ENCODE data around the gene CACNA2D4. TPM values are rescaled to one million over a fixed set of nuclear protein-coding genes. Genes with fewer than 3 reads are reported as not detected.

CACNA2D4 gene
- total and polyA plus RNA-seq, 2 of the 13 experiments (the other 11 are each of a cell fraction or from before 2014, with no cell fraction given), result 14.2 to 136 TPM

DNA sequence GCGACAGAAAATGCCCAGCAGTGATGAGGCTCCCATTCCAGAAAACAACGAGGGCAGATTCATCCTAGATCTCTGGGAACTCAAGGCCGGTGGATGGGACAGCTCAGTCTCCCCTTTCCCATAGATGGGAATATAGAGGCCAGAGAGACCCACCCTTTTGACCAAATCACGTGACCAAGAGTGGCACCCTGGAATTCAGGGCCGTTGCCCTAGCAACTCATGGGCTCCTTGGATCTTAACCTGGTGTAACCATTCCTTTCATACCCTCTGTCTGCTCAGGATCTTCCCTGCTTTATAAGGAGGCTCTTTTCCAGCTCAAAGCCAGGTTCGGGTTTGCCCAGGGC, 106.5 kb downstream of the CACNA2D4 start (continued):
- TF ChIP-seq, protein P1, sequence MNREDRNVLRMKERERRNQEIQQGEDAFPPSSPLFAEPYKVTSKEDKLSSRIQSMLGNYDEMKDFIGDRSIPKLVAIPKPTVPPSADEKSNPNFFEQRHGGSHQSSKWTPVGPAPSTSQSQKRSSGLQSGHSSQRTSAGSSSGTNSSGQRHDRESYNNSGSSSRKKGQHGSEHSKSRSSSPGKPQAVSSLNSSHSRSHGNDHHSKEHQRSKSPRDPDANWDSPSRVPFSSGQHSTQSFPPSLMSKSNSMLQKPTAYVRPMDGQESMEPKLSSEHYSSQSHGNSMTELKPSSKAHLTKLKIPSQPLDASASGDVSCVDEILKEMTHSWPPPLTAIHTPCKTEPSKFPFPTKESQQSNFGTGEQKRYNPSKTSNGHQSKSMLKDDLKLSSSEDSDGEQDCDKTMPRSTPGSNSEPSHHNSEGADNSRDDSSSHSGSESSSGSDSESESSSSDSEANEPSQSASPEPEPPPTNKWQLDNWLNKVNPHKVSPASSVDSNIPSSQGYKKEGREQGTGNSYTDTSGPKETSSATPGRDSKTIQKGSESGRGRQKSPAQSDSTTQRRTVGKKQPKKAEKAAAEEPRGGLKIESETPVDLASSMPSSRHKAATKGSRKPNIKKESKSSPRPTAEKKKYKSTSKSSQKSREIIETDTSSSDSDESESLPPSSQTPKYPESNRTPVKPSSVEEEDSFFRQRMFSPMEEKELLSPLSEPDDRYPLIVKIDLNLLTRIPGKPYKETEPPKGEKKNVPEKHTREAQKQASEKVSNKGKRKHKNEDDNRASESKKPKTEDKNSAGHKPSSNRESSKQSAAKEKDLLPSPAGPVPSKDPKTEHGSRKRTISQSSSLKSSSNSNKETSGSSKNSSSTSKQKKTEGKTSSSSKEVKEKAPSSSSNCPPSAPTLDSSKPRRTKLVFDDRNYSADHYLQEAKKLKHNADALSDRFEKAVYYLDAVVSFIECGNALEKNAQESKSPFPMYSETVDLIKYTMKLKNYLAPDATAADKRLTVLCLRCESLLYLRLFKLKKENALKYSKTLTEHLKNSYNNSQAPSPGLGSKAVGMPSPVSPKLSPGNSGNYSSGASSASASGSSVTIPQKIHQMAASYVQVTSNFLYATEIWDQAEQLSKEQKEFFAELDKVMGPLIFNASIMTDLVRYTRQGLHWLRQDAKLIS (CRISPR knock-in tag; IDR thresholded peaks at IDR 0.05), result 0 out of 2 replicates have a peak, but pooled peaks have one; percentile 5
- no peak for TF ChIP-seq ZNF484 (CRISPR knock-in tag; IDR thresholded peaks at IDR 0.05; ENCODE audit: borderline replicate concordance, low read depth)
- TF ChIP-seq ZMYM3 (CRISPR knock-in tag; IDR thresholded peaks at IDR 0.05), result 0 out of 2 replicates have a peak, but pooled peaks have one; percentile 39
- TF ChIP-seq, protein P2, sequence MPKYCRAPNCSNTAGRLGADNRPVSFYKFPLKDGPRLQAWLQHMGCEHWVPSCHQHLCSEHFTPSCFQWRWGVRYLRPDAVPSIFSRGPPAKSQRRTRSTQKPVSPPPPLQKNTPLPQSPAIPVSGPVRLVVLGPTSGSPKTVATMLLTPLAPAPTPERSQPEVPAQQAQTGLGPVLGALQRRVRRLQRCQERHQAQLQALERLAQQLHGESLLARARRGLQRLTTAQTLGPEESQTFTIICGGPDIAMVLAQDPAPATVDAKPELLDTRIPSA (CRISPR knock-in tag; IDR thresholded peaks at IDR 0.05; ENCODE audit: borderline replicate concordance), result no peak
- 0 out of 2 replicates have a peak, but pooled peaks have one; percentile 20 for TF ChIP-seq TGIF2 (CRISPR knock-in tag; IDR thresholded peaks at IDR 0.05)
- TF ChIP-seq BHLHE40 (IDR thresholded peaks at IDR 0.05; ENCODE audit: low read length), result peak; percentile 55; the same call in 1 of the 2 replicates
- TF ChIP-seq, protein P3, sequence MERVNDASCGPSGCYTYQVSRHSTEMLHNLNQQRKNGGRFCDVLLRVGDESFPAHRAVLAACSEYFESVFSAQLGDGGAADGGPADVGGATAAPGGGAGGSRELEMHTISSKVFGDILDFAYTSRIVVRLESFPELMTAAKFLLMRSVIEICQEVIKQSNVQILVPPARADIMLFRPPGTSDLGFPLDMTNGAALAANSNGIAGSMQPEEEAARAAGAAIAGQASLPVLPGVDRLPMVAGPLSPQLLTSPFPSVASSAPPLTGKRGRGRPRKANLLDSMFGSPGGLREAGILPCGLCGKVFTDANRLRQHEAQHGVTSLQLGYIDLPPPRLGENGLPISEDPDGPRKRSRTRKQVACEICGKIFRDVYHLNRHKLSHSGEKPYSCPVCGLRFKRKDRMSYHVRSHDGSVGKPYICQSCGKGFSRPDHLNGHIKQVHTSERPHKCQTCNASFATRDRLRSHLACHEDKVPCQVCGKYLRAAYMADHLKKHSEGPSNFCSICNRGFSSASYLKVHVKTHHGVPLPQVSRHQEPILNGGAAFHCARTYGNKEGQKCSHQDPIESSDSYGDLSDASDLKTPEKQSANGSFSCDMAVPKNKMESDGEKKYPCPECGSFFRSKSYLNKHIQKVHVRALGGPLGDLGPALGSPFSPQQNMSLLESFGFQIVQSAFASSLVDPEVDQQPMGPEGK (CRISPR knock-in tag; IDR thresholded peaks at IDR 0.05), result no peak
- TF ChIP-seq ERF (CRISPR knock-in tag; IDR thresholded peaks at IDR 0.05), result peak; percentile 58; the same call in 1 of the 2 replicates
- no peak for TF ChIP-seq CCAR2 (optimal IDR thresholded peaks at IDR 0.05; ENCODE audit: low read depth, low read length)
- peak; percentile 34 for TF ChIP-seq MED1 (CRISPR knock-in tag; IDR thresholded peaks at IDR 0.05)
- no peak for TF ChIP-seq ZFP82 (CRISPR knock-in tag; IDR thresholded peaks at IDR 0.05; ENCODE audit: borderline replicate concordance)
- no peak for TF ChIP-seq ESRRA (CRISPR knock-in tag; IDR thresholded peaks at IDR 0.05; ENCODE audit: low read depth)
- no peak for TF ChIP-seq ZNF891 (CRISPR knock-in tag; IDR thresholded peaks at IDR 0.05)
